ENCODE results near the gene HNRNPM.
"Not testable (repeated sequence)": the region's sequence is repeated elsewhere in the genome, so short reads cannot be mapped to it uniquely, and the experiment has no call there.

The HNRNPM gene

GRCh38 chr19:8404391-8405151 lies 40.2 kb upstream of the HNRNPM start:
- no peak for ATAC-seq

GRCh38 chr19:8410718-8411117 lies 34.1 kb upstream of the HNRNPM start:
- ATAC-seq: not testable (repeated sequence)

More at GRCh38 chr19:8404391-8405151, 40.2 kb upstream of the HNRNPM start:
- TF ChIP-seq BACH2 (CRISPR knock-in tag; IDR thresholded peaks at IDR 0.05; ENCODE audit: borderline replicate concordance): no peak
- TF ChIP-seq ZC3H10 (CRISPR knock-in tag; IDR thresholded peaks at IDR 0.05): no peak
- no peak for TF ChIP-seq TOX (CRISPR knock-in tag; IDR thresholded peaks at IDR 0.05; ENCODE audit: borderline replicate concordance)
- TF ChIP-seq ZFP30 (CRISPR knock-in tag; IDR thresholded peaks at IDR 0.05): no peak
- no peak for TF ChIP-seq ZNF70 (CRISPR knock-in tag; IDR thresholded peaks at IDR 0.05)
- no peak for TF ChIP-seq POU6F1 (CRISPR knock-in tag; IDR thresholded peaks at IDR 0.05; ENCODE audit: borderline replicate concordance, low read depth)
- TF ChIP-seq ESRRG (CRISPR knock-in tag; IDR thresholded peaks at IDR 0.05): no peak
- no peak for TF ChIP-seq GLIS3 (CRISPR knock-in tag; IDR thresholded peaks at IDR 0.05)
- no peak for TF ChIP-seq ARNTL (CRISPR knock-in tag; IDR thresholded peaks at IDR 0.05; ENCODE audit: borderline replicate concordance, low read depth)
- TF ChIP-seq CREB5 (CRISPR knock-in tag; IDR thresholded peaks at IDR 0.05; ENCODE audit: low read depth): no peak
- no peak for TF ChIP-seq ISL1 (CRISPR knock-in tag; IDR thresholded peaks at IDR 0.05)
- no peak for TF ChIP-seq ZFP3 (CRISPR knock-in tag; IDR thresholded peaks at IDR 0.05)
- TF ChIP-seq TSHZ2 (CRISPR knock-in tag; IDR thresholded peaks at IDR 0.05): no peak
- no peak for TF ChIP-seq ZNF565 (CRISPR knock-in tag; conservative IDR thresholded peaks at IDR 0.05; ENCODE audit: low read depth)
- TF ChIP-seq RARB (CRISPR knock-in tag; IDR thresholded peaks at IDR 0.05): no peak
- no peak for TF ChIP-seq CSDC2 (CRISPR knock-in tag; IDR thresholded peaks at IDR 0.05)

GRCh38 chr19:8412783-8413628 lies 31.8 kb upstream of the HNRNPM start, which contains the start of gene MARCHF2:
Gene MARCHF2 (plus strand): TSS chr19:8413305. CDS start chr19:8421841, 8,536 bp downstream.
- ATAC-seq: peak; percentile 100
- TF ChIP-seq ZC3H10 (CRISPR knock-in tag; IDR thresholded peaks at IDR 0.05): 0 out of 2 replicates have a peak, but pooled peaks have one; percentile 17
- no peak for TF ChIP-seq ZFP3 (CRISPR knock-in tag; IDR thresholded peaks at IDR 0.05)
- no peak for TF ChIP-seq CSDC2 (CRISPR knock-in tag; IDR thresholded peaks at IDR 0.05)

GRCh38 chr19:8413629-8413995 lies 31.2 kb upstream of the HNRNPM start:
- ATAC-seq: no peak
- TF ChIP-seq ZNF8 (CRISPR knock-in tag; IDR thresholded peaks at IDR 0.05) (no peak), ZFP3 (CRISPR knock-in tag; IDR thresholded peaks at IDR 0.05) (no peak), ESRRG (CRISPR knock-in tag; IDR thresholded peaks at IDR 0.05) (no peak), CSDC2 (CRISPR knock-in tag; IDR thresholded peaks at IDR 0.05) (no peak), TSHZ2 (CRISPR knock-in tag; IDR thresholded peaks at IDR 0.05) (no peak), ARNTL (CRISPR knock-in tag; IDR thresholded peaks at IDR 0.05; ENCODE audit: borderline replicate concordance, low read depth) (no peak), CSRNP3 (CRISPR knock-in tag; IDR thresholded peaks at IDR 0.05) (no peak), ZC3H10 (CRISPR knock-in tag; IDR thresholded peaks at IDR 0.05) (no peak), ZNF565 (CRISPR knock-in tag; conservative IDR thresholded peaks at IDR 0.05; ENCODE audit: low read depth) (no peak), GLIS3 (CRISPR knock-in tag; IDR thresholded peaks at IDR 0.05) (no peak), POU6F1 (CRISPR knock-in tag; IDR thresholded peaks at IDR 0.05; ENCODE audit: borderline replicate concordance, low read depth) (no peak)

All from SK-N-SH treated with all-trans-retinoic acid at 6 μM for 48 hours (cell line).